HL-60 (cell line): ENCODE results near the gene SCYGR6.

Experiments used
- REST ChIP-seq: IDR thresholded peaks from 2 replicates; pipeline ENCODE4 v1.6.1; 2012; ENCODE audit warnings: low read depth; ENCODE audit not compliant: insufficient replicate concordance
- TF ChIP-seq, protein P1 (sequence below): IDR thresholded peaks from one replicate; pipeline ENCODE4 v1.5.1; 2011; ENCODE audit warnings: low read length, control low read depth, inconsistent platforms; ENCODE audit not compliant: insufficient read depth

GRCh38 chr2:227774011-227774624, 49.6 kb upstream of the SCYGR6 start:
- no peak for TF ChIP-seq REST
- TF ChIP-seq, protein P1, sequence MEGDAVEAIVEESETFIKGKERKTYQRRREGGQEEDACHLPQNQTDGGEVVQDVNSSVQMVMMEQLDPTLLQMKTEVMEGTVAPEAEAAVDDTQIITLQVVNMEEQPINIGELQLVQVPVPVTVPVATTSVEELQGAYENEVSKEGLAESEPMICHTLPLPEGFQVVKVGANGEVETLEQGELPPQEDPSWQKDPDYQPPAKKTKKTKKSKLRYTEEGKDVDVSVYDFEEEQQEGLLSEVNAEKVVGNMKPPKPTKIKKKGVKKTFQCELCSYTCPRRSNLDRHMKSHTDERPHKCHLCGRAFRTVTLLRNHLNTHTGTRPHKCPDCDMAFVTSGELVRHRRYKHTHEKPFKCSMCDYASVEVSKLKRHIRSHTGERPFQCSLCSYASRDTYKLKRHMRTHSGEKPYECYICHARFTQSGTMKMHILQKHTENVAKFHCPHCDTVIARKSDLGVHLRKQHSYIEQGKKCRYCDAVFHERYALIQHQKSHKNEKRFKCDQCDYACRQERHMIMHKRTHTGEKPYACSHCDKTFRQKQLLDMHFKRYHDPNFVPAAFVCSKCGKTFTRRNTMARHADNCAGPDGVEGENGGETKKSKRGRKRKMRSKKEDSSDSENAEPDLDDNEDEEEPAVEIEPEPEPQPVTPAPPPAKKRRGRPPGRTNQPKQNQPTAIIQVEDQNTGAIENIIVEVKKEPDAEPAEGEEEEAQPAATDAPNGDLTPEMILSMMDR, result no peak
